MM.1S (cell line): ENCODE measurements around the gene LCP2.
"Not testable (repeated sequence)": the region's sequence is repeated elsewhere in the genome, so short reads cannot be mapped to it uniquely, and the experiment has no call there.

ENCODE experiments used
- DNase-seq: peaks from one replicate; pipeline ENCODE4 v3.0.0-alpha.2; 2015
- H2AFZ ChIP-seq: fragments of 300-600 bp; sonication (generic); 2 replicates; pipeline ENCODE4 v1.6.0; 2016; ENCODE audit warnings: antibody characterized with exemption, low read length
- H3F3A ChIP-seq: fragments of 300-600 bp; sonication (generic); 2 replicates; pipeline ENCODE4 v1.6.1; 2016; ENCODE audit warnings: mild to moderate bottlenecking, antibody characterized with exemption, low read length, moderate library complexity, mixed read lengths; ENCODE audit not compliant: insufficient read depth
- H3K27ac ChIP-seq: fragments of 300-600 bp; sonication (generic); 2 replicates; pipeline ENCODE4 v1.5.1; 2016; ENCODE audit warnings: mild to moderate bottlenecking, low read length
- H3K27me3 ChIP-seq: fragments of 300-600 bp; sonication (generic); replicated peaks from 2 replicates; pipeline ENCODE4 v1.6.0; 2016; ENCODE audit warnings: low read length; ENCODE audit not compliant: insufficient read depth
- H3K36me3 ChIP-seq: fragments of 300-600 bp; sonication (generic); replicated peaks from 2 replicates; pipeline ENCODE4 v1.6.1; 2016; ENCODE audit warnings: mild to moderate bottlenecking, low read length, mixed read lengths; ENCODE audit not compliant: insufficient read depth
- H3K4me1 ChIP-seq: fragments of 300-600 bp; sonication (generic); 2 replicates; pipeline ENCODE4 v1.6.1; 2016; ENCODE audit warnings: low read length, mixed read lengths
- H3K4me2 ChIP-seq: fragments of 300-600 bp; sonication (generic); 2 replicates; pipeline ENCODE4 v1.6.0; 2016; ENCODE audit warnings: low read depth, low read length
- H3K4me3 ChIP-seq: fragments of 300-600 bp; sonication (generic); 2 replicates; pipeline ENCODE4 v1.5.1; 2016; ENCODE audit warnings: low read length, mixed read lengths
- H3K79me2 ChIP-seq: fragments of 300-600 bp; sonication (generic); 2 replicates; pipeline ENCODE4 v1.6.1; 2016; ENCODE audit warnings: mixed run types, low read length, mixed read lengths
- H3K9ac ChIP-seq: fragments of 300-600 bp; sonication (generic); 2 replicates; pipeline ENCODE4 v1.6.1; 2016; ENCODE audit warnings: low read length, mixed read lengths
- H3K9me2 ChIP-seq: fragments of 300-600 bp; sonication (generic); replicated peaks from 2 replicates; pipeline ENCODE4 v1.6.1; 2016; ENCODE audit warnings: mild to moderate bottlenecking, low read length, mixed read lengths; ENCODE audit not compliant: insufficient read depth
- H3K9me3 ChIP-seq: fragments of 300-600 bp; sonication (generic); replicated peaks from 2 replicates; pipeline ENCODE4 v1.6.1; 2016; ENCODE audit warnings: mild to moderate bottlenecking, low read length, mixed read lengths; ENCODE audit not compliant: insufficient read depth
- H4K20me1 ChIP-seq: fragments of 300-600 bp; sonication (generic); 2 replicates; pipeline ENCODE4 v1.6.1; 2016; ENCODE audit warnings: mild to moderate bottlenecking, low read length, moderate library complexity, mixed read lengths; ENCODE audit not compliant: insufficient read depth
- CTCF ChIP-seq: fragments of 300-600 bp; sonication (generic); IDR thresholded peaks from 2 replicates; pipeline ENCODE4 v1.5.1; 2016; ENCODE audit warnings: antibody characterized with exemption, low read length, mixed read lengths
- EZH2 ChIP-seq: fragments of 300-600 bp; sonication (generic); optimal IDR thresholded peaks from 2 replicates; pipeline ENCODE3; 2017; ENCODE audit warnings: low read depth, mild to moderate bottlenecking, antibody characterized with exemption, low read length, mixed read lengths
- EZH2phosphoT487 ChIP-seq: fragments of 300-600 bp; sonication (generic); IDR thresholded peaks from 2 replicates; pipeline ENCODE4 v1.6.1; 2018; ENCODE audit warnings: antibody characterized with exemption, low read length

Gene LCP2

GRCh38 chr5:170249355-170249754 is 48.2 kb downstream of the LCP2 start:
- Histone ChIP-seq H3K9me3 (no peaks in the 10 kb centered on the region), H3K27me3 (no peaks in the 10 kb centered on the region), H3K4me1 (peaks cover 9% of the 10 kb centered on the region), H3F3A (peaks cover 7% of the 10 kb centered on the region), H3K4me2 (no peak overlapping the region), H4K20me1 (no peaks in the 10 kb centered on the region), H2AFZ (no peak overlapping the region), H3K79me2 (no peaks in the 10 kb centered on the region), H3K9me2 (no peaks in the 10 kb centered on the region), H3K4me3 (no peak overlapping the region), H3K27ac (no peak overlapping the region), H3K9ac (no peak overlapping the region), H3K36me3 (peaks cover 58% of the 10 kb centered on the region)
- DNase-seq: no peak
- TF ChIP-seq CTCF (no peak), EZH2 (no peak), EZH2phosphoT487 (no peak)

DNA sequence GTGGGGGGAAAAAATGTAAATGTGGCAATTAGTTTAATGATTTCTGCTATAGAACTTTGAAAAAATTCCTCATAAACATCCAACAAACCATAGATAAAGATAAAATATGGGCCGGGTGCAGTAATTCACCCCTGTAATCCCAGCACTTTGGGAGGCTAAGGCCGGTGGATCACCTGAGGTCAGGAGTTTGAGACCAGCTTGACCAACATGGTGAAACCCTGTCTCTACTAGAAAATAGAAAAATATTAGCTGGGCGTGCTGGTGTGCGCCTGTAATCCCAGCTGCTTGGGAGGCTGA is 48.7 kb downstream of the LCP2 start:
- not testable (repeated sequence) for H3K9me3 ChIP-seq, DNase-seq, H3K79me2 ChIP-seq, H4K20me1 ChIP-seq, H3K4me1 ChIP-seq, H3F3A ChIP-seq, H3K9ac ChIP-seq, H3K9me2 ChIP-seq, H3K4me3 ChIP-seq, H3K27me3 ChIP-seq, H3K4me2 ChIP-seq, H2AFZ ChIP-seq, H3K27ac ChIP-seq
- H3K36me3 ChIP-seq: peaks cover 58% of the 10 kb centered on the region

DNA sequence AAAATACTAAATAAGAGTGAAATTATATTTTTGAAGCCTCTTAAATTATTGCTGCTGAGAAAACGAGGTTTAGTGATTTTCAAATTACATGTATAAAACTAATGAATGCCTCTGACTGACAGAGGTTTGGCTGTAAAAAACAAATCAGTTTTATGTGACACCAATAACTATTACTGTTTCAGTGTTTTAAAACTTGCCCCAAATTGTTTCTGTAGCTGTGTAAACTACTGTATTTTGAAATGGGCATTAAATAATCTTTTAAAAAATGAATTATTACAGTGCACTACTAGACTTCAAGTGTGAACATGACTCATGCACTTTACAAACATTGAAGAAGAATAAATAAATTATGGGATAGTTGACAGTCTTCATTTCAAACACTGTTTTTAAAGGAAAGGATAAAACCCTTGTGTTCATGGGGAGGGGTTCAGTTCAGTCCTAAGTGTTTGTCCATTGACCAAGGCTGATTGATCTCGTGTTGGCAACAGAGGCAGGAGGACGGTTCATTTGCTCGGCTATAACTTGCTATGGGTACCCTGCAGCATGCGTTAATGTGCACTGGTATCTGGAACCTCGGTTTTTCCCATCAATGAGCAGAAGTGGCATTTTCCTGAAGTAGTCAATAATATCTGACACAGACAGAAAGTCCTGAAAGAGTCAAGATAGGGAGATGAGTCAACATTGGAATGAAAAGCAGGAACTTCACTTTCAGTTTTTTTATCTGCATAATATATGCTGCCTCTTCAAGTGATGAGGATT is 49.2 kb downstream of the LCP2 start:
- no peak overlapping the region for H3K27ac ChIP-seq
- DNase-seq: no peak
- peaks cover under 1% of the 10 kb centered on the region; the same call in 1 of the 2 replicates for H3K4me1 ChIP-seq
- TF ChIP-seq EZH2phosphoT487: no peak
- TF ChIP-seq EZH2: no peak
- no peak for TF ChIP-seq CTCF
- no peaks in the 10 kb centered on the region for H3K79me2 ChIP-seq
- no peak overlapping the region for H2AFZ ChIP-seq
- no peaks in the 10 kb centered on the region for H3K9me3 ChIP-seq
- no peak overlapping the region for H3K9ac ChIP-seq
- no peak overlapping the region for H3K4me3 ChIP-seq
- H3F3A ChIP-seq: no peaks in the 10 kb centered on the region
- no peaks in the 10 kb centered on the region for H3K27me3 ChIP-seq
- H3K36me3 ChIP-seq: peaks cover 58% of the 10 kb centered on the region
- no peaks in the 10 kb centered on the region for H4K20me1 ChIP-seq
- H3K9me2 ChIP-seq: no peaks in the 10 kb centered on the region
- H3K4me2 ChIP-seq: no peak overlapping the region

DNA sequence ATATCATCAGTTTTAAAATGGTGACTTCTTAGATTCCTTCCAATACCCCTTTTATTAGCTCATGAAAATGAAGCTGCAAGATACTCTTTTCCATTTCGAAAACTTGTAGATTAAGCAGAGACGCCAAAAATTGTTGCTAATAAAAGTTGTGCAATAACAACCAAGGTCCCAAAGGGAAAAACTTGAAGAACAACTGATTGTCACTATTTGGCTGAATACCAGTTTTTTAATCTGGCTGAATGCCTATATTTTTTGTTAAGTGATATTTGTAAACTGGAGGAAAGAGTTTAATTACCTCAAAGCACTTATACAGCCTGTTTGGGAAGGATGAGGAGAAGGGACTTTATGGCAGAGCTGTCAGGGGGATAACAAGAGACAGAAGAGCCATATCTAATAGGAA is 50.2 kb downstream of the LCP2 start:
- no peak overlapping the region for H3K27ac ChIP-seq
- no peaks in the 10 kb centered on the region for H4K20me1 ChIP-seq
- TF ChIP-seq EZH2: no peak
- no peak for TF ChIP-seq CTCF
- TF ChIP-seq EZH2phosphoT487: no peak
- H2AFZ ChIP-seq: no peak overlapping the region
- H3F3A ChIP-seq: no peaks in the 10 kb centered on the region
- H3K4me2 ChIP-seq: no peak overlapping the region
- H3K4me3 ChIP-seq: no peak overlapping the region
- H3K9me2 ChIP-seq: no peaks in the 10 kb centered on the region
- H3K79me2 ChIP-seq: no peaks in the 10 kb centered on the region
- peaks cover 50% of the 10 kb centered on the region for H3K36me3 ChIP-seq
- no peak for DNase-seq
- H3K27me3 ChIP-seq: no peaks in the 10 kb centered on the region
- H3K4me1 ChIP-seq: no peaks in the 10 kb centered on the region
- no peak overlapping the region for H3K9ac ChIP-seq
- H3K9me3 ChIP-seq: no peaks in the 10 kb centered on the region
